ENCODE results near the gene MAP3K8.

MAP3K8 gene

DNA sequence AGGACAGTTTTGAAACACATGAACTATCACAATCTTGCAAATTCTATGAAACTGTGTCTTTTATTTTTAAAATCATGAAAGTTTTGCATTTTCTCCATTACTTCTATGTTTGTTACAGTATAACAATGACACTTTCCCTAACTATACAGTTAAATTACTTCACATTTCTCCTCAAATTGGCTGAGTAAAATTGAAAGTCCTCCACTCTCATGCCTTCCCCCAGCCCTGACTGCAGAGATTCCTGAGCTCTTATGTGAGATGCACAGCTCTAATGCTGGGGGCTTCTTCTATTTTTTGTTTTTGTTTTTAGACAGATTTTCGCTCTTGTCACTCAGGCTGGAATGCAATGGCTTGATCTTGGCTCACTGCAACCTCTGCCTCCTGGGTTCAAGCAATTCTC lies 22.7 kb upstream of the MAP3K8 start:
- H3K27ac ChIP-seq = no peak overlapping the region
- TF ChIP-seq, protein P1, sequence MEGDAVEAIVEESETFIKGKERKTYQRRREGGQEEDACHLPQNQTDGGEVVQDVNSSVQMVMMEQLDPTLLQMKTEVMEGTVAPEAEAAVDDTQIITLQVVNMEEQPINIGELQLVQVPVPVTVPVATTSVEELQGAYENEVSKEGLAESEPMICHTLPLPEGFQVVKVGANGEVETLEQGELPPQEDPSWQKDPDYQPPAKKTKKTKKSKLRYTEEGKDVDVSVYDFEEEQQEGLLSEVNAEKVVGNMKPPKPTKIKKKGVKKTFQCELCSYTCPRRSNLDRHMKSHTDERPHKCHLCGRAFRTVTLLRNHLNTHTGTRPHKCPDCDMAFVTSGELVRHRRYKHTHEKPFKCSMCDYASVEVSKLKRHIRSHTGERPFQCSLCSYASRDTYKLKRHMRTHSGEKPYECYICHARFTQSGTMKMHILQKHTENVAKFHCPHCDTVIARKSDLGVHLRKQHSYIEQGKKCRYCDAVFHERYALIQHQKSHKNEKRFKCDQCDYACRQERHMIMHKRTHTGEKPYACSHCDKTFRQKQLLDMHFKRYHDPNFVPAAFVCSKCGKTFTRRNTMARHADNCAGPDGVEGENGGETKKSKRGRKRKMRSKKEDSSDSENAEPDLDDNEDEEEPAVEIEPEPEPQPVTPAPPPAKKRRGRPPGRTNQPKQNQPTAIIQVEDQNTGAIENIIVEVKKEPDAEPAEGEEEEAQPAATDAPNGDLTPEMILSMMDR (conservative IDR thresholded peaks at IDR 0.05) = no peak
- TF ChIP-seq ZFX (IDR thresholded peaks at IDR 0.05) = no peak

DNA sequence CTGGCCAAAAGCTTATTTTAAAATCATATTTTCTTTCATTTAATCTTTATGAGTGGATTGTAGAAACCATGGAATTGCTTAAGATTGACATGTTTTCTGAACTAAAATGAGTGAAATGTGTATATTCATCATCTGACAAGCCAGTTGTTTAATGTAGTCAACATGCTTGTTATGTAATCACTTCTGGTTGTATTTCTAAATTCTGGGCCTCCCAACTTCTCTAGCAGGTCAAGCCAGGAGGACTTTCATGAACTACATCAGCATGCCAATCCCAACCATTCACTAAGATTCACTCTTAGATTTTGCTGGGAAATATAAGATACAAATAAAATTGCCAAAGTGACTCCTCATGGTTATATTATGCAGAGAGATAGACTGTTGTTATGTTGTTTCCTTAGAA lies 21.1 kb upstream of the MAP3K8 start:
- no peak for TF ChIP-seq ZFX (IDR thresholded peaks at IDR 0.05)
- TF ChIP-seq, protein P1 (conservative IDR thresholded peaks at IDR 0.05) = no peak
- H3K27ac ChIP-seq = no peak overlapping the region

DNA sequence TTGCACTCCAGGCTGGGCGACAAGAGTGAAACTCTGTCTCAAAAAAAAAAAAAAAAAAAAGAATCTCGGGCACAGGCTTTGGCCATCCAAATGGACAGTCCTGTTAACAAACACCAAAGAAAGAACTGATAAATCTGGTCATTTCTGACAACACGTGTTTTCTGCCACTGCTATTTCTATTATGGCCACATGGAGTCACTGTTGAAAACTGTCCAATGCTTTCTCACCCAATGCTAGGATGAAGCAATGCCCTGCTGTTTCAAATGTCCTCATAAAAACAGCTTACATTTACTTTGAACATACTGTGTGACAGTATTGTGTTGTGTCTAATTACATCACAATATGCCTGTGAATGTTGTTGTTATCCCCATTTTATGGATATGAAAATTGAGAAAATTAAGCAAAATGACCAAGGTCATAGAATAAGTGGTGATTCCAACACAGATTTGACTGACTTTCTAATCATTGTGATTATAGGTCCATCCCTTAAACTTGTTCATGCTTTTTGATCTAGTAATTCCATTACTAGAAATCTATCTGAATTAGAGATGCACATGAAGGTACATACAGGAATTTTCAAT lies 19.9 kb upstream of the MAP3K8 start:
- H3K27ac ChIP-seq = no peak overlapping the region
- TF ChIP-seq, protein P1 (conservative IDR thresholded peaks at IDR 0.05) = peak; percentile 88
- TF ChIP-seq ZFX (IDR thresholded peaks at IDR 0.05) = no peak

DNA sequence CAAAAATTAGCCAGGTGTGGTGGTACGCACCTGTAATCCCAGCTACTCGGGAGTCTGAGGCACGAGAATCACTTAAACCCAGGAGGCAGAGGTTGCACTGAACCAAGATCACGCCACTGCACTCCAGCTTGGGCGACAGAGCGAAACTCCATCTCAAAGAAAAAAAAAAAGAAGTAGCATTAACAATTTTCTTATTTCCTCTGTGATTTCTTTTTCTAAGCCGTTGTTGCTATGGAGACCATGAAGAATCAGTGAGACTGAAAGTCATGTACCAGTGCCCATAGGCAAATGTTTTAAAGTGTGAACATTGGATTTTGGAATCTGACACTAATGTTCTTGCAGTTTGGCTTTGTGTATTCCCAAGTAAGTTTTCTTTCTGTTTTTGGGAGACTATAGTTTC lies 18.4 kb upstream of the MAP3K8 start:
- H3K27ac ChIP-seq = no peak overlapping the region
- TF ChIP-seq ZFX (IDR thresholded peaks at IDR 0.05) = no peak
- TF ChIP-seq, protein P1 (conservative IDR thresholded peaks at IDR 0.05) = no peak

DNA sequence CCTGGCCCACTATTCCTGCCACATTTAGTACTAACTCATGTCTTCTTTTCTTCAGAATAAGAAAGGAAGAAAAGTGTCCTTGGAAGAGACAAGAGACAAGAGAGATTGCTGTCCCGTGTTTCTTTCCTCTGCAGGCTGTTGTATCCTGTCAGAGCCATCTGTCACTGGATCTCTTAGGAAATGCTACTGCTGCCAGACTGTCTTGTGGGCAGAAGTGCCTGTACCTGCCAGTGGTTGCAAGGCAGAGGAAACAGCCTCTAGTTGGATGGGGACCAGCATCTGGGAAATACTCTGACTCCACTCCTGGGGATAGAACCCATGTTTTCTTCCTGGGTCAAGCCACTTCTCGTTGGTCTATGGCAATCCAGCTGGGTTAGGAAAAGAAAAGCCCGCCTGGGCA lies 16.7 kb upstream of the MAP3K8 start:
- H3K27ac ChIP-seq = no peak overlapping the region
- no peak for TF ChIP-seq ZFX (IDR thresholded peaks at IDR 0.05)
- TF ChIP-seq, protein P1 (conservative IDR thresholded peaks at IDR 0.05) = no peak

DNA sequence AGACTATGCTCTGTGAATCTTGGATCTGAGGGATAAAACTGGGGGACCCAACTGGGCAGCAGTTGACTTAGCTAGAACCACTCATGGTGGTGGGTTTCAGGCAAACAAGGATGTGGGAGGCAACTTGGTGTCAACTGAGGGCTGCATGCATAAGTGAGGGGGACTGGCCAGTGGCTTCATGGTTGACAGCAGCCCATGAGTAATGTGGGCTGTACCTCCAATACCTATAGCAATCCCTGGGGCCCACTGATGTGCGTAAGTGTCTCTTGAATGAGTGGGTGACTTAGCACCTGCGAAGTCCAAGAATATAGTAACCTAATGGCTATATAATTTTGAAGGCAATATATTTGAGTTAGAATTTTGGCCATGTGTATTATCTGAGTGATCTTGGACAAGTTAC lies 13.7 kb upstream of the MAP3K8 start:
- H3K27ac ChIP-seq = no peak overlapping the region
- TF ChIP-seq, protein P1 (conservative IDR thresholded peaks at IDR 0.05) = no peak
- no peak for TF ChIP-seq ZFX (IDR thresholded peaks at IDR 0.05)

DNA sequence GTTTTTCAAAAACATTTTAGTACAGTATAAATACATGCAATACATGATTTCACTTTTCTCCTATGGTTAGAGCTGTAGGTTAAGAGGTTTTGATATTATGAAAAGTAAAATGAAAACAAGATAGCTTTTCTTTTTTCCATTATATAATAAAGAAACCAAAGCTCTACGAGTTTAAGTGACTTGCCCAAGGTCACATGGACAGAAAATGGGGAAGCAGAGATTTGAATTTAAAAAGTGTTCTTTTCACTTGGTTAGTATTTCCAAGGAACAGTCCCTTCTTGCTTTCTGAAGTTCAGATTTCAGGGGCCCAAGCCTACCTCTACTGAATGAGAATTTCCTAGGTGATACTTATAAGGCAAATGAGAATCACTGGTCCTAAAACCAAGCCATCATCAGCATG lies 13.2 kb upstream of the MAP3K8 start:
- no peak overlapping the region for H3K27ac ChIP-seq
- no peak for TF ChIP-seq ZFX (IDR thresholded peaks at IDR 0.05)
- TF ChIP-seq, protein P1 (conservative IDR thresholded peaks at IDR 0.05) = no peak
